GM12875 (cell line): ENCODE data around the gene ISLR.

Experiments used
- H3K4me3 ChIP-seq: one replicate; pipeline ENCODE4 v1.5.1; 2011; ENCODE audit warnings: low read depth, low read length, control low read depth
- TF ChIP-seq, protein P1 (sequence below): IDR thresholded peaks from 2 replicates; pipeline ENCODE4 v1.5.1; 2011; ENCODE audit warnings: low read depth, mild to moderate bottlenecking, control low read depth, inconsistent platforms, low read length, moderate library complexity, borderline replicate concordance; ENCODE audit not compliant: insufficient read depth

ISLR gene

DNA sequence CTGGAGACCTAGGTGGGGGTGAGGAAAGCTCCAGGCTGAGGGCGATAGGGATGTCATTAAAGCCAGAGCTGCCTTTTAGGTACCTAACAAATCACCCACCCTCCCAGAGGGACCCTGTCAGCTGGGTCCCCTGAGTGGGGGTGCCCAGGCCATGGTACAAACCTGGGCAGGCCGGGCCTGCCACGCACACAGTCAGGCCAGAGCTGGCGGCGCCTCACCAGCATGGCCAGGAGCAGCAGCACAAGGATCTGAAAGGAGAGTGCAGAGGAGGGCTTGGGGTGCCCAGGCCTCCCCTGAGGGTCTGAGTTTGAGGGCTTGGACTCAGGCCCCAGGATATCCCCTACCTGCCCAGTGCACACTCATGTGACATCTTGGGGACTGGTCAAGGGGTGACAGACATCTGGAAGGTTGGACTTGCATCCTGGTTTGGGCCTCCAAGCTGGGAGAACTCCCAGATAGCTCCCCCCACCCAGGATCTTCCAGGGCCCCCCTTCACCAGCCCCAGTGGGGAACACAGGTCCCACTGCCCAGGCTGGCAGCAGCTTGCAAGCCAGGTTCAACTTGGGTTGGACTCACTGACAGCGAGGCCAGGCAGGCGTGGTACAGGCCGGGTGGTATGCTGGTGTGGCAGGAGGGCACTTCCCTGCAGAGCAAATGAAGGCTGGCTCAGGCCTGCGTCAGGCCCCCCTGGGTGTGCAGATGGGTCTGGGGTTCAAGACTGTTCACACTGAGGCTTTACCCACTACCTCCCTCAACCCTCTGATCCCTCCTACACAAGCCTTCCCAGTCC is 23.9 kb downstream of the ISLR start:
- TF ChIP-seq, protein P1, sequence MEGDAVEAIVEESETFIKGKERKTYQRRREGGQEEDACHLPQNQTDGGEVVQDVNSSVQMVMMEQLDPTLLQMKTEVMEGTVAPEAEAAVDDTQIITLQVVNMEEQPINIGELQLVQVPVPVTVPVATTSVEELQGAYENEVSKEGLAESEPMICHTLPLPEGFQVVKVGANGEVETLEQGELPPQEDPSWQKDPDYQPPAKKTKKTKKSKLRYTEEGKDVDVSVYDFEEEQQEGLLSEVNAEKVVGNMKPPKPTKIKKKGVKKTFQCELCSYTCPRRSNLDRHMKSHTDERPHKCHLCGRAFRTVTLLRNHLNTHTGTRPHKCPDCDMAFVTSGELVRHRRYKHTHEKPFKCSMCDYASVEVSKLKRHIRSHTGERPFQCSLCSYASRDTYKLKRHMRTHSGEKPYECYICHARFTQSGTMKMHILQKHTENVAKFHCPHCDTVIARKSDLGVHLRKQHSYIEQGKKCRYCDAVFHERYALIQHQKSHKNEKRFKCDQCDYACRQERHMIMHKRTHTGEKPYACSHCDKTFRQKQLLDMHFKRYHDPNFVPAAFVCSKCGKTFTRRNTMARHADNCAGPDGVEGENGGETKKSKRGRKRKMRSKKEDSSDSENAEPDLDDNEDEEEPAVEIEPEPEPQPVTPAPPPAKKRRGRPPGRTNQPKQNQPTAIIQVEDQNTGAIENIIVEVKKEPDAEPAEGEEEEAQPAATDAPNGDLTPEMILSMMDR, result no peak
- H3K4me3 ChIP-seq, result no peak overlapping the region

DNA sequence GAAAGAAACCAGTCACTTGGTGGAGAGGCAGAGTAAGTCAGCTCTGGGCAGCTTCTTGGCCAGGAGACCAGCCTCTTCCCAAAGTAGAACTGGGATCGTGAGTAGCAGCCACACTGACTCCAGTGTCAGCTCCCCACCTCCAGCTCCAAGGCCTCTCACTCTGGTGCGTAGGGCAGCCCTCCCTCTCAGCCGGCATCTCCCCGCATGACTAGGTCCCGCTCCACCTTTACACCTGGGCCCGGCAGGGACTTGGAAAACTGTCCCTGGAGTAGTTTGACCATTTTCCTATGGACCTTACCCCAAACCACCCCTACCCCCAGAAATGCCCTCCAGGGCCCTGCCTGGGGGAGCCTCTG is 25.8 kb downstream of the ISLR start:
- TF ChIP-seq, protein P1, result no peak
- no peak overlapping the region for H3K4me3 ChIP-seq

- TF ChIP-seq, protein P1, result no peak
- H3K4me3 ChIP-seq, result no peak overlapping the region
These were observed 26.9 kb downstream of the ISLR start for GRCh38 chr15:74200412-74200815.

GRCh38 chr15:74200871-74201419 is 27.4 kb downstream of the ISLR start:
- H3K4me3 ChIP-seq, result no peak overlapping the region
- TF ChIP-seq, protein P1, result no peak

- TF ChIP-seq, protein P1, result no peak
- no peak overlapping the region for H3K4me3 ChIP-seq
These were observed 28.4 kb downstream of the ISLR start for GRCh38 chr15:74201710-74202420.

- no peak within 1 kb of the TSS for H3K4me3 ChIP-seq
- TF ChIP-seq, protein P1, result no peak
These were observed 29.2 kb downstream of the ISLR start, which contains the start of gene STRA6 for GRCh38 chr15:74202452-74203401. STRA6 (minus strand) TSS chr15:74202787; CDS start chr15:74202267, 520 bp downstream.
